GM18508 (cell line): ENCODE results near the gene LRP1.

Experiments
- ATAC-seq: cut with Tn5 transposase; IDR thresholded peaks from one replicate; pipeline ENCODE4 v1.9.1; 2021; ENCODE audit warnings: moderate number of reproducible peaks; ENCODE audit not compliant: insufficient read depth, unreplicated experiment

Gene LRP1

GRCh38 chr12:57131896-57132744 lies 3.8 kb downstream of the LRP1 start:
- no peak for ATAC-seq

- no peak for ATAC-seq
Measured at GRCh38 chr12:57133013-57133569, 4.8 kb downstream of the LRP1 start.

- no peak for ATAC-seq
Measured at GRCh38 chr12:57133916-57134315, 5.6 kb downstream of the LRP1 start.

- no peak for ATAC-seq
Measured at GRCh38 chr12:57134949-57135348, 6.7 kb downstream of the LRP1 start.

DNA sequence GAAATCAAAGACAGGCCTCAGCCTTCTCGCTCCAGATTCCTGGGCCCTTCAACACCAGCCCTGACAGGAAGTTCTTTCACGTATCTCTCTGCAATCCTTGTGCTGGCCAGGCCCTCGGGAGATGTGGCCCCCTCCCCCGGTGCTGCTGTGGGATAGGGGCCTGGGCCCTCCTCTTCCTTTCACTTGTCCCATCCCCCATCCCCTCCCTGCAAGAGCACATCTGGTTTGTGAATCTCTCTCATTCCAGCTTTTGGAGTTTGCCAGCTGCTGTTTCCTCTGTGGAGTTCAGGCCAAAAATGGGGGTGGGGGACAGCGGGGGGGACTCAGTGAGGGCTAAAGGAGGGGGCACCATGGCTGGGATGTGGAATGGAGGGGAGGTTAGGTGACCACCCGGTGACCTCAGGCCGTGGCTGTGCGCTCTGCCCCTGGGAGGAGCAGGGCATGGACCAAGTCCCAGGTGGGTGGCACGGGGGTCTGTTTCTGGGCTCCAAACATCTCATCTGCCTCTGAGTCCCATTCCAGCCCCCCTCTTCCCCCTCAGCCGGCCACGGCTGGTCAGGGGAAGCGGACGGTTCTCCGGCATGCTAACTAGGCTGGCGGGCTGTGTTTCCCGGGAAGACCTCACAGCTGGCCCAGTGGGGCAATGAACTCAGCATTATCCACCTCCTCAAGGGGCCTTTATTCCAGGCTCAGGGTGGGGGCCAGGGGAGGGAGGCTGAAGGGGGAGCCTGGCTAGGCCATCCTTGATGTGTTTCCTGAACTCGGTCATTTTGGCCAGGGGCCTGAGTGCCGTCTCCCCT lies 7.4 kb downstream of the LRP1 start:
- no peak for ATAC-seq

GRCh38 chr12:57138526-57139272 lies 10.4 kb downstream of the LRP1 start:
- ATAC-seq = no peak

DNA sequence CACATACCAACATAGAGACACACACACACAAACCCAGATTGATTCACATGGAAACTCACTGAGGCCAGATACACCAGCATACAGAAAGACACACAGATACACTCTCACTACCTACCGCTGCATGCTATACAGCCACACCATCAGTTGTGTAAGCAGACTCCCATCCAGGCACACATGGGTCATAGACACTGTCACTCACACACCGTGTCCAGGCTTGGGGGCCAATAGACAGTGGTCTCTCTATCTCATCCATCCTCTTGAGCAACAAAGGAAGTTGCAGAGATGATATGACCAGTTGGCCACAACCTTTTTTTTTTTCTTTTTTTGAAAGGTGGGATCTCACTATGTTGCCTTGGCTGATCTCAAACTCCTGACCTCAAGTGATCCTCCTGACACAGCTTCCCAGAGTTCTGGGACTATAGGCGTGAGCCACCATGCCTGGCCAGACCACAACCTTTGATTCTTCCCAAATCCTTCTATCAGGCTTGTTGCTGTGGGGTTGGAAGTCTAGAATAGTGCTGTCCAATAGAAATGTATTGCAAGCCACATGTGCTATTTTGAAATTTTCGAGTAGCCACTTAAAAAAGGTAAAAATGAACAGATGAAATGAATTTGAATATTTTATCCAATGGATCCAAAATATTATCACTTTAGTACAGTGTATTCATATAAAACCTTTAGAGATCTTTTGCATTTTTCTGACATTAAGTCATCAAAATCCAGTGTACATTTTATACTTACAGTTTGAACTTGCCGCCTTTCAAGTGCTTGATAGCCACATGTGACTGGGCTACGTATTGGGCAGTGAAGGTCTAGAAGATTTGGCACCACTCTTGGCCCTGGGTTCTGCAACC lies 11.7 kb downstream of the LRP1 start:
- no peak for ATAC-seq

GRCh38 chr12:57141249-57141648 lies 13.0 kb downstream of the LRP1 start:
- no peak for ATAC-seq

- ATAC-seq = no peak
Measured at GRCh38 chr12:57142121-57142520, 13.8 kb downstream of the LRP1 start.

DNA sequence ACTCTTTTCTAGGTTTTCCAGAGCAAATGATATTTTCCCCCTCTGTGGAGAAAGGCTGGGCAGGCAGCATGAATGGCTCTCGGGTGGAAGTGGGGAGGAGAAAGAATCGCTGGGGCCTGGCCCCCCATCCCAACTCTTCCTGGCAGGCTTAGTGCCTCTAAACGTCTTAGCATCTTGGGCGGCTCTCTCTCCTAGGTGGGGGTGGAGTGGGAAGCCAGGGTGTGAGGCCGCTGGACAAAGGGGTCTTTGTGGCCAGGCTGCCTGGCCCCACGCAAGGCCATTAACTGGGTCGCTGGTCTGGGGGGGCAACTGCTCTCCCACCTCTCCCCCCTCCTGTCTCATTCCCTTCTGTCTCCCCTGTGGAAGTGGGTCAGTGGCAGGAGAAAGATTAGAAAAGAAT lies 14.4 kb downstream of the LRP1 start:
- no peak for ATAC-seq

DNA sequence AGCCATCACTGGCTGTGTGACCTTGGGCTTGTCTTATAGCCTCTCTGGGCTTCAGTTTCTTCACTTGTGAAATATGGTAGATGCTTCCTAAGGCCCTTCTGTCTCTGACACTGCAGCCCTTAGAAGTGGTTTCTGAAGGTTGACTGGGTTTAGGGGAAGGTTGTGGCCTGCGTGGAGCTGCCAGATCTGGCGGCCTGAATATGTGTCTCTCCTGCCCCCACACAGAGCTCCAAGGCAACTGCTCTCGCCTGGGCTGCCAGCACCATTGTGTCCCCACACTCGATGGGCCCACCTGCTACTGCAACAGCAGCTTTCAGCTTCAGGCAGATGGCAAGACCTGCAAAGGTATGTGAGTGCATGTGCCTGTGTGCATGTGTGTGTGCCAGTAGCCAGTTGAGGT lies 15.2 kb downstream of the LRP1 start:
- ATAC-seq = no peak

DNA sequence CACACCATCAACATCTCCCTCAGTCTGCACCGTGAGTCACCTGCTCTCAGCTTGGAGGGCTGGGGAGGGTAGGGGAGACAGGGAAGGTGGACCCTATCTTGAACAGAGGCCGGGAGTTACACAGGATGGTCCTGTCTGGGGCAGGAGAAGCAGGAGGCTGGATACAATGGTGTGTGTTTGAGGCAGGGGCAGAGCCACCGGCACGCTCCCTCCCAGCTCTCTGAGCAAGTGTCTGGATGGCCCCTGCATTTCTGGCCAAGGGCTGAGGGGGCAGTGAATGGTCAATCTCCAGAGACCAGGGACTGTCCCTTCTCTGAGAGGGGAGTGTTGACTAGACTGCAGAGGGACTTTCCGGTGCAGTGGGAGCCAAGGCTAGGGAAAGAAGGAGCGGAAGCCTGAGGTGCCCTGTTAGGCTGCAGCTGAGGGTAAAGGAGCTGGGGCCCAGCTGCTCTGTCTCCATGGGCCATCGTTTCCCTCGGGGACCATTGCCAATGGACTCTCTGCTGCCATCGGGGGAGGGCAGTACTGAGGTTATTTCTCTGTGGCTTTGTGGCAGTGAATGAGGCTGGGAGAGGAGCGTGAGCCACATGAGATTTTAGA lies 17.3 kb downstream of the LRP1 start:
- ATAC-seq = no peak

- ATAC-seq = no peak
Measured at GRCh38 chr12:57146092-57146491, 17.8 kb downstream of the LRP1 start.

DNA sequence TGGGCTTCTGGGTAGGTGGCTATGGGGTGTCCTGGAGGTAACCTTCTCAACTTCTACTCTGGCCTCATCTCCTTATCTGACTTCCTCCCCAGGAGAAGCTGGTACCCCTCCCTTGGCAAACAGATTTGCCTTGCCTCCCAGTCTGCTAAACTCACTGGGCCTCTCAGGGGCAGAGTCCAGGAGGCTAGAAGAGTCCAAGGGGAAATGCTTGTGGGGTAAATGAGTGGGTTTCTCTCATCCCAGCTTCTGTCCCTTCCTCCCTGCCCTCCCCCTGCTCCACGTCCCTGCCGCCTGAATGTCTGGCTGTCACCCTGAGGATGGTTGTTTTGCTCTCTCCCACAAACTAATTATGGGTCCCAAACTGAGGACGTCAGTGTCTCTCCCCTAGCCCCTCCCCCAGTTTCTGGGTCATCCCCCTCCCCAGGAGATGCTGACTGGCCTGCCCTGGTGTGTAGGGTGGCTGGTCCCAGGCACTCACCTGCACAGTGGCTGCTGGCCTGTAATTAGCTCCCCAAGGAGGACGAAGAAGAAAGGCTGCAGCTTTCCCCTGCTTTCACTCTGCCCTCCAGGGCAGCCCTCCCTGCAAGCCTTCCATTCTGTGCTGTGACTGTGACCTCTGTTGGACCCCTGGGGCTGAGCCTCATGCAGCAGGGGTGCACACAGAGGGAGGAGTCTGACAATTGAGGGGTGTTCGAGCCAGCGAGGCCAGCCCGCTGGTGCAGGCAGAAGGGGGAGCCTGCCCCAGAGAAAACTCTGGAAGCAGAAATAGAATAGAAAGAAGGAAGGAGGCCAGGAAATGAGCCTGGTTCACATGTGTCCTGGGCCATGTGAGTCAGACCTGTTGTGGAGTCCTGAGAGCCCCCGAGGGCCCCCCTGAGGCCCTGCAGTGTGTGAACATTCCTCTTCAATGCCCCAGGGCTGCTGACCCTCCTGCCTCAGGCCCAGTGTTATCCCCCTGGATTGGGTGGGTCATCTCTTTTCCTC lies 19.0 kb downstream of the LRP1 start, which contains the start of gene LRP1-AS:
Gene LRP1-AS (minus strand): TSS at position 659 of the 984 bp plus-strand sequence.
- no peak for ATAC-seq

DNA sequence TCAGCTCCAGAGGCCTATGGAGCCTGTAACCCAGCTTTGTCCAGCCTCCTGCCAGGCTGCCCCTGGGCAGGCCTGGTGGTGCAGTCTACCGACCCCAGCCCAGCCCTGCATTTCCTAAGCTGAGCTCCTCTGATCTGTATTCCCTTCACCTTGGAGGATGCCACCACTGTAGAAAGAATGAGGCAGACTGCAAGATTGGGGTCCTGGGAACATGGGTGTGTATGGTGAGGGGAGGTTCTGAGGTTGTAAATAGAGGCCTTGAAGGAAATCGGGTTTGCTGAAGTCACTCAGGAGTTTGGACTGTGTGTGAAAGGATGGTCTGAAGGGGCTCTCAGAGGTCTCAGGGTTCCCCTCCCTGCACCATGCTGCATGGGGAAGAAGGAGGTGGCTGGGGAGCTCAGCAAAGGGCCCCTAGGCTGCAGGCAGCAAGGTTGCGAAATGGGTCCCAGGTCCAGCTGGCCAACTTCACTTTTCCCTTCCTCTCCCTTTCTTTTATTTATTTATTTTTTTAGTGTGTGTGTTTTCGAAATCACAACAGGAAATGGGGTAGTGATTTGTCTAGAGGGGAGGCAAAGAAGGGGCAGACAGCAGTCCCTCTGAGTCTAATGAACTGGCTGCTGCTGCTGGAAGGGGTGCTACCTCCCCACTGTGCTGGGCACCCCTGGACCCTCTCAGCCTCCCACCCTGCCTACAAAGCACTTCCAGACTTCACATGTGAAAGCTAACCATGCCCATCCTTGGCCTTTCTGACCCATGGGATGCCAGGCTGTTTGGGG lies 20.4 kb downstream of the LRP1 start:
- ATAC-seq = no peak

- no peak for ATAC-seq
Measured at GRCh38 chr12:57149245-57149900, 21.1 kb downstream of the LRP1 start.
